Loucy (cell line): ENCODE measurements around the gene FAM98C.

Experiments
- H2AFZ ChIP-seq: fragments of 200-600 bp; sonication (generic); 2 replicates; pipeline ENCODE4 v1.6.0; 2016; ENCODE audit warnings: antibody characterized with exemption, mild to moderate bottlenecking, low read length, moderate library complexity
- H3F3A ChIP-seq: fragments of 200-600 bp; 2 replicates; pipeline ENCODE4 v1.6.0; 2016; ENCODE audit warnings: antibody characterized with exemption, low read depth, mild to moderate bottlenecking
- H3K27me3 ChIP-seq: fragments of 200-600 bp; sonication (generic); 2 replicates; pipeline ENCODE4 v1.6.1; 2014; ENCODE audit warnings: low read length, mild to moderate bottlenecking; ENCODE audit not compliant: insufficient read depth, poor library complexity, severe bottlenecking
- H3K36me3 ChIP-seq: fragments of 200-600 bp; sonication (generic); 2 replicates; pipeline ENCODE4 v1.6.1; 2016; ENCODE audit warnings: low read length; ENCODE audit not compliant: insufficient read depth
- H3K4me1 ChIP-seq: fragments of 200-600 bp; sonication (generic); 2 replicates; pipeline ENCODE4 v1.5.1; 2014; ENCODE audit warnings: low read length, mild to moderate bottlenecking; ENCODE audit not compliant: insufficient read depth, poor library complexity, severe bottlenecking
- H3K4me2 ChIP-seq: fragments of 200-600 bp; sonication (generic); 2 replicates; pipeline ENCODE4 v1.6.0; 2014; ENCODE audit warnings: antibody characterized with exemption, low read length, low read depth, mild to moderate bottlenecking; ENCODE audit not compliant: poor library complexity, severe bottlenecking
- H3K4me3 ChIP-seq: fragments of 200-600 bp; sonication (generic); 2 replicates; pipeline ENCODE4 v1.5.1; 2014; ENCODE audit warnings: low read length, mild to moderate bottlenecking, mixed read lengths; ENCODE audit not compliant: poor library complexity, severe bottlenecking
- H3K79me2 ChIP-seq: fragments of 200-600 bp; sonication (generic); 2 replicates; pipeline ENCODE4 v1.6.1; 2014; ENCODE audit warnings: low read length; ENCODE audit not compliant: insufficient read depth
- H3K9ac ChIP-seq: fragments of 200-600 bp; sonication (generic); 2 replicates; pipeline ENCODE4 v1.6.0; 2014; ENCODE audit warnings: mild to moderate bottlenecking, low read depth, low read length, moderate library complexity; ENCODE audit not compliant: poor library complexity, severe bottlenecking
- H3K9me2 ChIP-seq: fragments of 200-600 bp; sonication (generic); replicated peaks from 2 replicates; pipeline ENCODE4 v1.6.1; 2016; ENCODE audit warnings: low read depth, low read length, mixed read lengths
- H3K9me3 ChIP-seq: fragments of 200-600 bp; sonication (generic); 2 replicates; pipeline ENCODE4 v1.6.1; 2014; ENCODE audit warnings: mild to moderate bottlenecking, antibody characterized with exemption, low read length, low read depth; ENCODE audit not compliant: insufficient read depth
- H4K20me1 ChIP-seq: fragments of 200-600 bp; sonication (generic); 2 replicates; pipeline ENCODE4 v1.6.0; 2014; ENCODE audit warnings: antibody characterized with exemption, low read length, mild to moderate bottlenecking; ENCODE audit not compliant: insufficient read depth, poor library complexity, severe bottlenecking
- EZH2phosphoT487 ChIP-seq: fragments of 200-600 bp; IDR thresholded peaks from 2 replicates; pipeline ENCODE4 v1.6.1; 2018; ENCODE audit warnings: antibody characterized with exemption, mild to moderate bottlenecking, moderate library complexity, borderline replicate concordance
- TF ChIP-seq, protein P1 (sequence below): fragments of 200-600 bp; sonication (generic); conservative IDR thresholded peaks from 2 replicates; pipeline ENCODE4 v1.5.1; 2014; ENCODE audit warnings: mild to moderate bottlenecking, antibody characterized with exemption, low read length

Gene FAM98C

DNA sequence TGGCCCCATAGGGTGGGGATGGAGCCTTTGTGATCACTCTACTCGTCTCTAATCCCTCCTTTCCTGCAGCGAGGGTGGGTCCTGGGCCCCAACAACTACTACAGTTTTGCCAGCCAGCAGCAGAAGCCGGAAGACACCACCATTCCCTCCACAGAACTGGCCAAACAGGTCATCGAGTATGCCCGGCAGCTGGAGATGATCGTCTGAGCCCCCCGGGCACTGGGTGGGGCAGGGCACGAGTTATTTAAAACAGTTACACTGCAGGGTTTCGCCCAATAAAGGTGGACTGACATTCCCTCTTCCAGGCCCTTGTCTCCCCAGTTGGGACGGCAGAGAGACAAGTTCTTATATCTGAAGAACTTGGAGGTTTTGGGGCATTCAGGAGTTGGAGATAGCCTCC is 19.7 kb upstream of the FAM98C start:
- Histone ChIP-seq H3F3A (no peaks in the 10 kb centered on the region), H3K9ac (no peak overlapping the region), H3K79me2 (peaks cover 13% of the 10 kb centered on the region; the same call in 1 of the 2 replicates), H4K20me1 (peaks cover 3% of the 10 kb centered on the region), H3K9me3 (no peaks in the 10 kb centered on the region), H3K27me3 (no peaks in the 10 kb centered on the region), H3K9me2 (no peaks in the 10 kb centered on the region), H3K4me3 (no peak overlapping the region), H3K4me1 (peaks cover 3% of the 10 kb centered on the region), H2AFZ (no peak overlapping the region), H3K4me2 (no peak overlapping the region), H3K36me3 (peaks cover 44% of the 10 kb centered on the region; the same call in 1 of the 2 replicates)
- no peak for TF ChIP-seq EZH2phosphoT487
- TF ChIP-seq, protein P1, sequence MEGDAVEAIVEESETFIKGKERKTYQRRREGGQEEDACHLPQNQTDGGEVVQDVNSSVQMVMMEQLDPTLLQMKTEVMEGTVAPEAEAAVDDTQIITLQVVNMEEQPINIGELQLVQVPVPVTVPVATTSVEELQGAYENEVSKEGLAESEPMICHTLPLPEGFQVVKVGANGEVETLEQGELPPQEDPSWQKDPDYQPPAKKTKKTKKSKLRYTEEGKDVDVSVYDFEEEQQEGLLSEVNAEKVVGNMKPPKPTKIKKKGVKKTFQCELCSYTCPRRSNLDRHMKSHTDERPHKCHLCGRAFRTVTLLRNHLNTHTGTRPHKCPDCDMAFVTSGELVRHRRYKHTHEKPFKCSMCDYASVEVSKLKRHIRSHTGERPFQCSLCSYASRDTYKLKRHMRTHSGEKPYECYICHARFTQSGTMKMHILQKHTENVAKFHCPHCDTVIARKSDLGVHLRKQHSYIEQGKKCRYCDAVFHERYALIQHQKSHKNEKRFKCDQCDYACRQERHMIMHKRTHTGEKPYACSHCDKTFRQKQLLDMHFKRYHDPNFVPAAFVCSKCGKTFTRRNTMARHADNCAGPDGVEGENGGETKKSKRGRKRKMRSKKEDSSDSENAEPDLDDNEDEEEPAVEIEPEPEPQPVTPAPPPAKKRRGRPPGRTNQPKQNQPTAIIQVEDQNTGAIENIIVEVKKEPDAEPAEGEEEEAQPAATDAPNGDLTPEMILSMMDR = no peak

DNA sequence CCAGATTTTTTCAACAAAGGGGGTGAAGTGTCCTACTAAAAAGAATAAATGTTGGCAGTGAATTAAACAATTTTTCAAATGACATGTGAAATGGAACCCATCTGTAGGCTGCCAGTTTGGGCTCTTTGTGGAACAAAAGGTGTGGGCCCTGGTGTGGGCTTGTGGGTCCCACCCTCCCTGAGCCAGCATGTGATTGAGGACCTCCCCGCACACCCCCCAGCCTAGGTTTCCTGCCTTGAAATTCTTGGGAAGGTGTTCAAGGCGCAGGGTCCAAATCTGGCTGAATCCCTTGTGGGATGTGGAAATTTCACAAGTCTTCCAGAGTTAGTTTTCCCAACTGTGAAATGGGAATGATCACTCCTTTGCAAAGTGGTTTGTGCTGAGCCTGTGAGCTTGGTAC is 19.1 kb upstream of the FAM98C start:
- TF ChIP-seq EZH2phosphoT487 = no peak
- TF ChIP-seq, protein P1 = no peak
- no peak overlapping the region for H3K9ac ChIP-seq
- H3K27me3 ChIP-seq = no peaks in the 10 kb centered on the region
- peaks cover 8% of the 10 kb centered on the region; the same call in 1 of the 2 replicates for H3K79me2 ChIP-seq
- H3F3A ChIP-seq = no peaks in the 10 kb centered on the region
- no peak overlapping the region for H2AFZ ChIP-seq
- H3K9me2 ChIP-seq = no peaks in the 10 kb centered on the region
- no peaks in the 10 kb centered on the region for H3K9me3 ChIP-seq
- H4K20me1 ChIP-seq = peaks cover 3% of the 10 kb centered on the region
- H3K4me2 ChIP-seq = no peak overlapping the region
- H3K4me1 ChIP-seq = peaks cover 5% of the 10 kb centered on the region
- no peak overlapping the region for H3K4me3 ChIP-seq
- H3K36me3 ChIP-seq = peaks cover 44% of the 10 kb centered on the region; the same call in 1 of the 2 replicates

DNA sequence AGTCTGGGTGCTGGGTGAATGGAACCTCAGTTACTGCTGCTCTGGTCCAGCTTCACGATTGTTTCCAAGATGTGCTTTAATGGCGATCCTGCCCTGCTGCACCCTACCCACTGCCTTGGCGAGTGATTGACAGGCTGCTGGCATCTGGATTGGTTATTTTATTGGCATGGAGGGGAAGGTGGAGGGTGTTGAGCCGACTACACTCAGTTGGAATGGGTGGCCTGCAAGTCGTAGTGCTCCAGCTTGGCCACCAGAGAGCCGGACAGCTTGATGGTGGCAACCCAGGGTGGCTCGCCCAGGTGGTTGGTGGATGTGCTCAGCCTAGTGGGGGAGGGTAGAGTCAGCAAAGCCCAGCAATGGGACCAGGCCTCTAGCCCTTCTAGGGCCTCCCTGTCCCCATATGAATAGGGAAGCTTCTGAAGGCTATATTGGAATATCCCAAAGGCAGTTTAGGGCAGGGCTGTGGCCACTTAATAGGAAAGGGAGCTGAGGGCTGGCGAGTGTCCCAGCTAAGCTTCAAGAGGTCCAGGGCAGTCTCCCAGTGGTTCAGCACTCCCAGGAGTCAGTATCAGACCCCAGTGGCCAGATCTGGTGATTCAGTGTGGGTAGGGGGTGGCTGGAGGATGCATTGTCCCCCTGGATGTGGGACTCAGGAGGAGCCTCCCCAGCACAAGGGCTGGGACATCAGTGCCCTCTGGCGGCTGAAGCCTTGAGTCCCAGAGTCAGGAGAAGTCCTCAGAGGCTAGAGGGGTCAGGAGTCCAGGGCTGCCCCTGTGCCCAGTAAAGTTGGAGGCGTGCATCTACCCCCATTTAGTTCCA is 18.5 kb upstream of the FAM98C start:
- no peak overlapping the region for H3K4me3 ChIP-seq
- H3F3A ChIP-seq = no peaks in the 10 kb centered on the region
- peaks cover 3% of the 10 kb centered on the region for H4K20me1 ChIP-seq
- H3K9me3 ChIP-seq = no peaks in the 10 kb centered on the region
- H3K9ac ChIP-seq = no peak overlapping the region
- H3K9me2 ChIP-seq = no peaks in the 10 kb centered on the region
- H2AFZ ChIP-seq = no peak overlapping the region
- H3K79me2 ChIP-seq = peaks cover 2% of the 10 kb centered on the region; the same call in 1 of the 2 replicates
- H3K27me3 ChIP-seq = no peaks in the 10 kb centered on the region
- H3K36me3 ChIP-seq = peaks cover 38% of the 10 kb centered on the region; the same call in 1 of the 2 replicates
- H3K4me1 ChIP-seq = peaks cover 5% of the 10 kb centered on the region
- TF ChIP-seq EZH2phosphoT487 = no peak
- TF ChIP-seq, protein P1 = peak; percentile 7; the same call in 1 of the 2 replicates
- no peak overlapping the region for H3K4me2 ChIP-seq
